Measurements from ENCODE around the gene NHERF2.
A peak's percentile ranks its signal among the peaks of the same experiment; 100 is the strongest.

Gene NHERF2

GRCh38 chr16:2026461-2027023 is at the start of gene NHERF2:
Gene NHERF2 (plus strand): TSS chr16:2026902. CDS start chr16:2027006, 104 bp downstream.
- DNase-seq = no peak

DNA sequence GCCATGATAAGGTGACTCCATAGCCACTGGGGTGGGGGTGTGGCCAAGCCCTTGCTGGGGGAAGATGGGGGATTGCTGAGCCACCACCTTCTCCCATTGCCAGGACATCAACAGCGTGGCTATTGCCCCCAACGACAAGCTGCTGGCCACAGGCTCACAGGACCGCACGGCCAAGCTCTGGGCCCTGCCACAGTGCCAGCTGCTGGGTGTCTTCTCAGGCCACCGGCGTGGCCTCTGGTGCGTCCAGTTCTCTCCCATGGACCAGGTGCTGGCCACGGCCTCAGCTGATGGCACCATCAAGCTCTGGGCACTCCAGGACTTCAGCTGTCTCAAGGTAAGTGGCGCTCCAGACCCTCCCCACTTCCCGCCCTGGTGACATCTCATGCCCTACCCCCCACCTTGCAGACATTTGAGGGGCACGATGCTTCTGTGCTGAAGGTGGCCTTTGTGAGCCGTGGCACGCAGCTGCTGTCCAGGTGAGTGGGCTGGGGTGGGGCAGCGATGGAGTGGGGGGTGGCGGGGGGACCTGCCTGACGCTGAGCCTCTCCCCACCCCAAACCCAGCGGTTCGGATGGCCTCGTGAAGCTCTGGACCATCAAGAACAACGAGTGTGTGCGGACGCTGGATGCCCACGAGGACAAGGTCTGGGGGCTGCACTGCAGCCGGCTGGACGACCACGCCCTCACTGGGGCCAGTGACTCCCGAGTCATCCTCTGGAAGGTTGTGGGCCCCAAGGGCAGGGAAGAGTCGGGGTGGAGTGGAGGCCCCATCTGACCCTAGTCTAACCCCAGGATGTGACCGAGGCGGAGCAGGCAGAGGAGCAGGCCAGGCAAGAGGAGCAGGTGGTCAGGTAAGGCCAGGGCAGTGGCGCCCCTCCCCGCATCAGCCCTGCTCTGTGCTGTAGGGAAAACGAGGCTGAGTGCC is 49.5 kb upstream of the NHERF2 start:
- DNase-seq = no peak

DNA sequence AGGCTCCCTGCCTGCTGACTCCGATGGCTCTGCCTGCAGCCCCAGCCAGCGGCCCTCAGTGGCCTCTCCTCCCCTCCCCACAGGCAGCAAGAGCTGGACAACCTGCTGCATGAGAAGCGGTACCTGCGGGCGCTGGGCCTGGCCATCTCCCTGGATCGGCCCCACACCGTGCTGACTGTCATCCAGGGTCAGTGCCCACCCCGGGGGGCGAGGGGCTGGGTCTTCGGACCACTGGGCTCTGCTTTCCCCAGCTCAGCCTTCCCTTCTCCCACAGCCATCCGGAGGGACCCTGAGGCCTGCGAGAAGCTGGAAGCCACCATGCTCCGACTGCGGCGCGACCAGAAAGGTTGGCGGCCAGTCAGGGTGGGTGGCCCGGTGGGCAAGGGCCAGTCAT is 48.8 kb upstream of the NHERF2 start:
- no peak for DNase-seq

- DNase-seq = no peak
These were observed 48.1 kb upstream of the NHERF2 start for GRCh38 chr16:1978476-1979120.

GRCh38 chr16:1979271-1980029 is 47.3 kb upstream of the NHERF2 start:
- no peak for DNase-seq

- DNase-seq = no peak
These were observed 46.5 kb upstream of the NHERF2 start for GRCh38 chr16:1980030-1980769.

DNA sequence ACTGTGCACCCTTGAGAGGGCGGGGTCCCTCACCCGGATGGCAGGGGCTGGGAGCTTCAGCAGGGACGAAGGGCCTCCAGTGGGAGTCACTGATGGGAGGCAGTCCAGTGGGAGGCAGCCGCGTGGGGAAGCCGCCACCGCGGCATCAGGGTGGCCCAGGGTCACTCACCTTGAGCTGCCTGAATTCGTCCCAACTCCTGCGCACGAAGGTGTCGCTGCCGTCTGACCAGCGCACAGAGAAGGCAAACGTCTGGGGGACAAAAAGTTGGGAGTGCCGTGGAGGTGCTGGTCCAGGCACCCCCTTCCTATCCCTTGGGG is 46.0 kb upstream of the NHERF2 start:
- no peak for DNase-seq

DNA sequence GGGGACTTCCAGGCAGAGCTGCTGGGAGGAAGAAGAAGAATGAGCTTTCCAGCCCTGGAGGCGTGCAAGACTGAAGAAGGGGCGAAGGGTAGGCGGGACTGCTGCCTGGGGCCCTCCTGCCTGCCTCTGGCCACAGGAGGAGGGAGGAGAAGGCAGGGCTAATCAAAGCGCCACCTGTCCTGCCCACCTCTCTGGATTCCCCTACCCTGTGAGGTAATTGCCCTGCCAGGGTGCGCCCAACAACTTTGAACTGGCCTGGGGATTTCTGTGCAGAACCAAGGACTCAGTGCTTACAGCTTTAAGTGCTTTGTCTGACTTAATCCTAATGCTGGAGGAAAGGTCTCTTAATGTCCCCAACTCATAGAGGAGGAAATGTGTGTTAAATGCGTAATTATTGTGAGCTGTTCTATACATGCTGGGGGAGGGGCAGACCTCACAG is 45.3 kb upstream of the NHERF2 start, which contains the start of gene NOXO1:
TSS of gene NOXO1 (minus strand) at position 72 of the 439 bp plus-strand sequence. CDS start 290 bp downstream, outside the sequence.
- DNase-seq = no peak

- no peak for DNase-seq
These were observed 44.7 kb upstream of the NHERF2 start for GRCh38 chr16:1982013-1982433.

- no peak for DNase-seq
These were observed 43.6 kb upstream of the NHERF2 start for GRCh38 chr16:1982991-1983543.

DNA sequence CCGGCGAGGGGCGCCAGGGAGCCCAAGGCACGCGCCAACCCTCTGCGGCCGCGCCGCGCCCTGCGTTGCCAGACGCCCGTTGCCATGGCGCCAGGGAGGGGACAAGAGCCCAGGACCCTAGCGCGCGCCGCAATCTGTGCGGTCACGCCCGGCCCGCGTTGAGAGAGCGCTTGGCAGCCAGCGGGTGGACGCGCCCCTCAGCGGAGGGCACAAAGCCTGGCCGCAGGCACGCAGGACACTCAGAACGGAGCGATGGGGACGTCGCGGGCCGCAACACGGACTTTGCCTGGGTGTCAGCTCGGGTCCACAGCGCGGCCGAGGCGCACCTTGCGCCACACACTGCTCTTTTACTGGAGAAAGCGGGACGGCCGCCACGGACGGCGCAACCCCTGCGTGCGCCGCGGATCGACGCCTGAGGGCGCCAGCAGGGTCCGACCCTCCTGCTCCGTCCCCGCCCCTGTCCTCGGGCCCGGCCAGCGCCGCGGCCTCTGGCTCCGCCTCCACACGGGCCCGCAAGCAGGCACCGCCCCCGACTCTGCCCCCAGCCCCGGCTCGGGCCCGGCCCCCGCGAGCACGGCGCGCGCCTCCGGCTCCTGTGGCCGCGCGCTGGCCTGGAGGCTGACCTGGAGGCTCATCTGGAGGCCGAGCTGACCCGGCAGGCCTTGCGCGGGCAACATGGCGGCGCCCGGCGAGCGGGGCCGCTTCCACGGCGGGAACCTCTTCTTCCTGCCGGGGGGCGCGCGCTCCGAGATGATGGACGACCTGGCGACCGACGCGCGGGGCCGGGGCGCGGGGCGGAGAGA is 43.0 kb upstream of the NHERF2 start, which contains the start of gene GFER:
TSS of gene GFER (plus strand) at position 650 of the 803 bp plus-strand sequence. CDS start at position 676, 26 bp downstream.
- DNase-seq = peak; percentile 58

DNA sequence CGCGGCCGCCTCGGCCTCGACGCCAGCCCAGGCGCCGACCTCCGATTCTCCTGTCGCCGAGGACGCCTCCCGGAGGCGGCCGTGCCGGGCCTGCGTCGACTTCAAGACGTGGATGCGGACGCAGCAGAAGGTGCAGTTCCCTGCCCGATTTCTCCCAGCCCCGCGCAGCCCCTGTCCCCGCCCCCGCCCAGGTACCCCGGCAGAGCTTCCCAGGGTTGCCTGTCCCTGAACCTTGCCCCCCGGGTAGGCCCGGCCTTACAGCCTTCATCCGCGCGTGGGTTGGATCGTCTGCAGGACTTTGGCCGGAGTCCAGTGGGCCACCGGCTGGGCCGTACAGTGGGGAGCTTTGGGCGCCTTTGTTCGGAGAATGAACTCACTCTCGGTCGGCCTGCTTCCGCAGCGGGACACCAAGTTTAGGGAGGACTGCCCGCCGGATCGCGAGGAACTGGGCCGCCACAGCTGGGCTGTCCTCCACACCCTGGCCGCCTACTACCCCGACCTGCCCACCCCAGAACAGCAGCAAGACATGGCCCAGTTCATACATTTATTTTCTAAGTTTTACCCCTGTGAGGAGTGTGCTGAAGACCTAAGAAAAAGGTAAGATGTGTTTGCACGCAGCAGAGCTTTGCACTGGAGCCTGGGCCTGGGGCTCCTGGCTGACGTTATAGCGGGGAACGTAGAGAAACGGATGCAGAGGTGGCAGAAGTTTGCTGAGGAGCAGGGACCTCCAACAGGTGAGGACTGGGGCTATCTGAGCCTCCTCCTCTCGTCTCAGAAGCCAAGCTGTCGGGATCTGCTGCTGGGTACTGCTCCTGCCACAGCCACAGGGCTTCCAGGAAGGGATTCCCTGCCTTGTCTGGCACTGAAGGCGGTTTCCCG is 42.1 kb upstream of the NHERF2 start:
- no peak for DNase-seq

- no peak for DNase-seq
These were observed 41.1 kb upstream of the NHERF2 start for GRCh38 chr16:1985466-1986150.

DNA sequence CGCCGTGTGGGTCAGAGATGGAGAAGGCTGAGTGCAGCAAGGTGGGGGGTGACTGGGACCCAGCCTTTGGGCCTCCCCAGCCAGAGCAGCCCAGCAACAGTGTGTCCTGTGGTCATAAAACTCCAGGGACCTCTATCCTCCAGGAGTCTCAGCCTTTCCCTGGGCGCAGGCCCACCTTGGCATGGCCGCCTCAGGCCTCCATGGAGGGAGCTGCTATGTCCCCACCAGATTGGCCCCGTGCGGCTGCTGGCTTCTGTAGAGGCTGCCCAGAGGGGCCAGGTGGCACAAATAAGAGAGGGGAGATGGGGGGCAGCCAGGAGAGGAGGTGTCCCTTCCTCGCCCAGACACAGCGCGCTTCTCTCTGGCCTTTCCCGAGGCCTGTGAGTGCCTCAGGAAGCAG is 39.5 kb upstream of the NHERF2 start:
- DNase-seq = no peak

- DNase-seq = no peak
These were observed 37.2 kb upstream of the NHERF2 start, which contains the start of gene SYNGR3 for GRCh38 chr16:1989209-1990100. Gene SYNGR3 (plus strand): TSS chr16:1989970. CDS start chr16:1990103, 133 bp downstream.

DNA sequence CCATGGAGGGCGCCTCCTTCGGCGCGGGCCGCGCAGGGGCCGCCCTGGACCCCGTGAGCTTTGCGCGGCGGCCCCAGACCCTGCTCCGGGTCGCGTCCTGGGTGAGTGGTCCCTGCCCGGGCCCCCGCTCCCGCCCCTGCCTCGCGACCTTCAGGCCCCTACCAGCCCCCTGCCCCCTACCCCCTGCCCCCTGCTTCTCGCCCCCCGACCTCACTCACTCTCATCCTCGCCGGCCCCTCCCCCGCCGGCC is 36.7 kb upstream of the NHERF2 start:
- DNase-seq = no peak

DNA sequence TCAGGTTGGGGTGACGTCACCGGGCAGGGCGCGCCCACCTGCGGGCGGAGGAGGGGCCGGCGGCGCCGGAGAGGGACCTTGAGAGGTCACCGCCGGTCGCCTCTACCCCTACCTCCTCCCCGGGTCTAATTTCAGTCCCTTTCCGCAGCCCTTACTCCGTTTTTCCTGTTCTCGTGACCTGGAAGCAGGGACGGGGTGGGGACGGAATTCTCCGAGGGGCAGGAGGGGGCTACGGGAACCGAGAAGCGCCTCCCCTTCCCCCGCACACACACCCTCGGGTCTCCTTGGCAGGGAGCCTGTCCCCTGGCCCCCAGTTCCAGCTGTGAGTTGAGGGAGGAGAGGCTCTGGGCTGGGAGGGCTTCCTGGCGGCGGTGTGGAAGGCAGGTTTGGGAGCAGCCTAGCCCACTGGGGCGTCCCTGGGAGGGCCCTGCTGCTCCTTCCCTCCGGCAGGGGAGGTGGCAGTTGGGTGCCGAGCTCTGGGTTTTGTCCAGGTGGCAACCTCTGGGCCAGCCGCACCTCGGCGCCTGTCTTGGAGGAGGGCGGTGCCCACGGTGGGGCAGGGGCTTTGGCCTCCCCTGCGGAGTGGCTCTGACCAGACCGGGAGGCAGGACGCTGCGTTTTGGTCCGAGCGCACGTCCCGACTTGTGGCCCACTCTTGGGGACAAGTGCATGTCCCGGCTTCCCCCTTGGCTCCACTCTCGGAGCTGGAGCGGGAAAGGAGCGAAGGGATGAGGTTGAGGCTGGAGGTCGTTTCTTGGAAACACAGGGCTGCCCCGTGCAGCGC is 36.2 kb upstream of the NHERF2 start:
- DNase-seq = peak; percentile 39

DNA sequence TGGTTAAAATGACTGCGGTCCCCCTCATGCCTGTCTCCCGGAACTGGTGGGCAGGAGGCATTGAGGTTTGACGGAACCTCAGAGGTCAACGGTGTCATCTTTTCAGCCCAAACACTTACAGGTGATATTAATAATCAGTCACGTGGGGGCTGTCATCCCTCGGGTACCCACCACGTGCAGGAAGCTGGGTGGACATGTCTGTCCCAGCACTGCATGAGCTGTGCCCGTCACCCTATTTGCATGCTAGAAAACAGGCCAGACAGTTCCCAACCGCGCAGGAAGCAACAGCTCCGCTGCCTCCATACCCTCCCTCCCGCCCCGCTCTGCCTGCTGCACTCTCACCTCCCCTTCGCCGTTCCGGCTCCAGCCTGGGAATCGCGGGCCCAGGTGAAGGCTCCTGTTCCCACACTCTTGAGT is 35.6 kb upstream of the NHERF2 start:
- no peak for DNase-seq
